Keratinocyte (primary cell): Measurements from ENCODE around the gene FGD4. TPM values are rescaled to one million over a fixed set of nuclear protein-coding genes. Genes with fewer than 3 reads are reported as not detected.

ENCODE experiments used
- DNase-seq: peaks from one replicate; pipeline ENCODE4 v3.0.0-alpha.2; 2011; ENCODE audit warnings: low read depth, missing footprints, low spot score
- FAIRE-seq: peaks from 2 replicates; lab custom pipeline; 2011; peaks lifted over from hg19 to GRCh38; lab: Jason Lieb, UNC
- H2AFZ ChIP-seq: 2 replicates; pipeline ENCODE4 v1.6.0; 2012; ENCODE audit warnings: low read length, control low read depth, inconsistent platforms; ENCODE audit not compliant: control insufficient read depth
- H3K27ac ChIP-seq: 2 replicates; pipeline ENCODE4 v1.5.1; 2011; ENCODE audit warnings: low read length; ENCODE audit not compliant: control insufficient read depth, insufficient read depth
- H3K27me3 ChIP-seq: 3 replicates; pipeline ENCODE4 v1.6.0; 2011; ENCODE audit warnings: low read length; ENCODE audit not compliant: control insufficient read depth, insufficient read depth; ENCODE audit errors: extremely low read depth
- H3K36me3 ChIP-seq, 2 experiments: 2 replicates in 1 of 2; 3 replicates in 1 of 2; pipeline ENCODE4 v1.5.1; 2011; ENCODE audit warnings: low read length in 2 of 2, mild to moderate bottlenecking in 1 of 2; ENCODE audit not compliant: control insufficient read depth in 2 of 2, insufficient read depth in 2 of 2; ENCODE audit errors: extremely low read depth in 1 of 2
- H3K4me1 ChIP-seq: 3 replicates; pipeline ENCODE4 v1.5.1; 2011; ENCODE audit warnings: low read length; ENCODE audit not compliant: control insufficient read depth, insufficient read depth; ENCODE audit errors: extremely low read depth
- H3K4me2 ChIP-seq: 3 replicates; pipeline ENCODE4 v1.6.0; 2011; ENCODE audit warnings: low read depth, low read length; ENCODE audit not compliant: control insufficient read depth, insufficient read depth; ENCODE audit errors: extremely low read depth
- H3K4me3 ChIP-seq, 3 experiments: fragments of 200-600 bp in 1 of 3; sonication (generic) in 1 of 3; 2 replicates in 2 of 3; 3 replicates in 1 of 3; pipeline ENCODE4 v1.5.1; 2011 to 2016; ENCODE audit warnings: low read length in 3 of 3, mild to moderate bottlenecking in 3 of 3, control low read depth in 2 of 3, inconsistent platforms in 1 of 3, low read depth in 1 of 3, mixed read lengths in 1 of 3, mixed run types in 1 of 3, moderate library complexity in 1 of 3; ENCODE audit not compliant: control insufficient read depth in 2 of 3, insufficient read depth in 2 of 3; ENCODE audit errors: extremely low read depth in 1 of 3
- H3K79me2 ChIP-seq: 2 replicates; pipeline ENCODE4 v1.6.0; 2012; ENCODE audit warnings: low read length; ENCODE audit not compliant: control insufficient read depth, insufficient read depth
- H3K9ac ChIP-seq: 3 replicates; pipeline ENCODE4 v1.6.0; 2011; ENCODE audit warnings: low read length; ENCODE audit not compliant: control insufficient read depth, insufficient read depth; ENCODE audit errors: extremely low read depth
- H3K9me1 ChIP-seq: 3 replicates; pipeline ENCODE4 v1.6.0; 2011; ENCODE audit warnings: low read length; ENCODE audit not compliant: control insufficient read depth, insufficient read depth; ENCODE audit errors: extremely low read depth
- H3K9me3 ChIP-seq: 2 replicates; pipeline ENCODE4 v1.5.1; 2012; ENCODE audit warnings: low read depth, low read length; ENCODE audit not compliant: control insufficient read depth
- H4K20me1 ChIP-seq: 3 replicates; pipeline ENCODE4 v1.6.0; 2011; ENCODE audit warnings: low read length; ENCODE audit not compliant: control insufficient read depth, insufficient read depth; ENCODE audit errors: extremely low read depth
- CTCF ChIP-seq, 3 experiments: IDR thresholded peaks in 1 of 3; conservative IDR thresholded peaks in 1 of 3; optimal IDR thresholded peaks in 1 of 3; 2 replicates in 2 of 3; 3 replicates in 1 of 3; pipeline versions ENCODE3 to v1.5.1; 2011; ENCODE audit warnings: low read length in 3 of 3, mild to moderate bottlenecking in 3 of 3, moderate library complexity in 2 of 3, control low read depth in 1 of 3, inconsistent platforms in 1 of 3; ENCODE audit not compliant: insufficient read depth in 2 of 3; ENCODE audit errors: extremely low read depth in 1 of 3
- EZH2 ChIP-seq: IDR thresholded peaks from one replicate; pipeline ENCODE4 v1.6.1; 2012; ENCODE audit warnings: inconsistent platforms, mild to moderate bottlenecking, low read length, moderate library complexity
- dilution Hi-C: fragments of 300-500 bp; cut with MboI; formaldehyde crosslinking; loops from one replicate; pipeline ENCODE4 v1.7.0; 2020; ENCODE audit warnings: low sequenced_read_pairs; ENCODE audit not compliant: extremely low pct_ligation_motif_present
- polyA plus RNA-seq, 5 experiments: library from polyadenylated mRNA; depleted of rRNA in 3 of 5; stranded (reverse) in 3 of 5; stranded (forward) in 1 of 5; unstranded in 1 of 5; fragments of >200 nt; gene quantifications; 1 replicate in 1 of 5; 2 replicates in 3 of 5; 3 replicates in 1 of 5; pipeline versions ENCODE4 v1.2.1 to v1.2.3, GENCODE V29; 2011 to 2012; ENCODE audit warnings: missing spikeins in 2 of 5, low read depth in 1 of 5, low replicate concordance in 1 of 5

FGD4 gene
- polyA plus RNA-seq, 1 donor (not counting 4 experiments of a cell fraction or from before 2014, with no cell fraction given), result 10.5 TPM

- Histone ChIP-seq H3K4me3 (peak within 1 kb of the TSS; percentile 73 to 96 (median 89)), H3K27me3 (no peaks in the 10 kb centered on the region), H3K4me2 (peak within 1 kb of the TSS; percentile 86), H3K36me3 (no peaks in the 10 kb centered on the region), H3K9me3 (no peaks in the 10 kb centered on the region), H2AFZ (peak within 1 kb of the TSS; percentile 90), H3K9ac (peak within 1 kb of the TSS; percentile 89), H3K27ac (peak within 1 kb of the TSS; percentile 80), H3K9me1 (peaks cover 3% of the 10 kb centered on the region), H3K4me1 (peaks cover 13% of the 10 kb centered on the region), H3K79me2 (peaks cover 48% of the 10 kb centered on the region), H4K20me1 (no peaks in the 10 kb centered on the region)
- FAIRE-seq (peak; percentile 68), DNase-seq (peak; percentile 62)
- dilution Hi-C loops, result no loop called here
- TF ChIP-seq EZH2, result no peak
- no peak for TF ChIP-seq CTCF (optimal IDR thresholded peaks at IDR 0.05 in 1 of 3, IDR thresholded peaks at IDR 0.05 in 1 of 3, conservative IDR thresholded peaks at IDR 0.05 in 1 of 3; ENCODE audit: extremely low read depth in 1 of 3, insufficient read depth in 2 of 3, low read length in 3 of 3)
These were observed 279.9 kb downstream of the FGD4 start, which contains the start of gene DNM1L for GRCh38 chr12:32679091-32679919. Gene DNM1L (plus strand): TSS chr12:32679301. CDS start chr12:32679364, 63 bp downstream.

GRCh38 chr12:32679920-32680237 lies 280.5 kb downstream of the FGD4 start:
- Histone ChIP-seq H4K20me1 (no peaks in the 10 kb centered on the region), H3K27me3 (no peaks in the 10 kb centered on the region), H3K27ac (peak overlapping the region; percentile 80), H2AFZ (peak overlapping the region; percentile 84), H3K4me3 (peak overlapping the region; percentile 73 to 96 (median 89)), H3K9me1 (peaks cover 3% of the 10 kb centered on the region), H3K79me2 (peaks cover 53% of the 10 kb centered on the region), H3K36me3 (no peaks in the 10 kb centered on the region), H3K9ac (peak overlapping the region; percentile 89), H3K4me2 (peak overlapping the region; percentile 86), H3K4me1 (peaks cover 13% of the 10 kb centered on the region), H3K9me3 (no peaks in the 10 kb centered on the region)
- no peak for TF ChIP-seq EZH2
- TF ChIP-seq CTCF (optimal IDR thresholded peaks at IDR 0.05 in 1 of 3, IDR thresholded peaks at IDR 0.05 in 1 of 3, conservative IDR thresholded peaks at IDR 0.05 in 1 of 3; ENCODE audit: extremely low read depth in 1 of 3, insufficient read depth in 2 of 3, low read length in 3 of 3), result no peak
- dilution Hi-C loops, result no loop called here
- no peak for DNase-seq
- no peak for FAIRE-seq
